WTC11 (cell line): ENCODE results near the gene TMEM17. TPM values are rescaled to one million over a fixed set of nuclear protein-coding genes. Genes with fewer than 3 reads are reported as not detected.
A peak's percentile ranks its signal among the peaks of the same experiment; 100 is the strongest.

Source experiments
- CREB1 ChIP-seq: sonication (generic); formaldehyde crosslinking; IDR thresholded peaks from 2 replicates; pipeline ENCODE4 v1.8.0; 2023; ENCODE audit warnings: mild to moderate bottlenecking, missing genetic modification reagents
- EMX1 ChIP-seq: fragments of 250-450 bp; sonication (Bioruptor Pico); IDR thresholded peaks from 2 replicates; pipeline ENCODE4 v1.8.0; 2021; ENCODE audit warnings: mild to moderate bottlenecking
- ESRRA ChIP-seq: sonication (generic); formaldehyde crosslinking; IDR thresholded peaks from 2 replicates; pipeline ENCODE4 v1.8.1; 2022; ENCODE audit warnings: mild to moderate bottlenecking, missing genetic modification reagents, borderline replicate concordance
- FOXP1 ChIP-seq: sonication (generic); formaldehyde crosslinking; IDR thresholded peaks from 2 replicates; pipeline ENCODE4 v1.8.0; 2022; ENCODE audit warnings: missing genetic modification reagents, mild to moderate bottlenecking, moderate library complexity, borderline replicate concordance
- GTF2I ChIP-seq: fragments of 250-450 bp; sonication (Bioruptor Pico); conservative IDR thresholded peaks from 2 replicates; pipeline ENCODE4 v1.4.0; 2021; ENCODE audit warnings: mild to moderate bottlenecking
- IRF2 ChIP-seq: sonication (generic); formaldehyde crosslinking; IDR thresholded peaks from 2 replicates; pipeline ENCODE4 v1.8.0; 2022; ENCODE audit warnings: low read depth, missing genetic modification reagents, borderline replicate concordance
- JAZF1 ChIP-seq: fragments of 250-450 bp; sonication (Bioruptor Pico); IDR thresholded peaks from 2 replicates; pipeline ENCODE4 v1.9.0; 2021; ENCODE audit warnings: moderate library complexity, mild to moderate bottlenecking, inconsistent platforms
- JUN ChIP-seq: sonication (generic); formaldehyde crosslinking; IDR thresholded peaks from 2 replicates; pipeline ENCODE4 v1.8.0; 2023; ENCODE audit warnings: mild to moderate bottlenecking, missing genetic modification reagents
- MYBL2 ChIP-seq: sonication (generic); formaldehyde crosslinking; IDR thresholded peaks from 2 replicates; pipeline ENCODE4 v1.8.1; 2023; ENCODE audit warnings: mild to moderate bottlenecking, moderate library complexity, missing genetic modification reagents
- NFE2L1 ChIP-seq: sonication (generic); formaldehyde crosslinking; IDR thresholded peaks from 2 replicates; pipeline ENCODE4 v1.8.1; 2023; ENCODE audit warnings: missing genetic modification reagents
- NR3C1 ChIP-seq: sonication (generic); formaldehyde crosslinking; conservative IDR thresholded peaks from 2 replicates; pipeline ENCODE4 v1.8.1; 2023; ENCODE audit warnings: low read depth, mild to moderate bottlenecking, missing genetic modification reagents
- PRRX2 ChIP-seq: fragments of 250-450 bp; sonication (Bioruptor Pico); IDR thresholded peaks from 2 replicates; pipeline ENCODE4 v1.8.0; 2021; ENCODE audit warnings: mild to moderate bottlenecking
- SP1 ChIP-seq: sonication (generic); formaldehyde crosslinking; conservative IDR thresholded peaks from 2 replicates; pipeline ENCODE4 v1.8.1; 2022; ENCODE audit warnings: missing genetic modification reagents
- TEAD1 ChIP-seq: sonication (generic); formaldehyde crosslinking; IDR thresholded peaks from 2 replicates; pipeline ENCODE4 v1.8.0; 2022; ENCODE audit warnings: mild to moderate bottlenecking, missing genetic modification reagents
- TP53 ChIP-seq: sonication (generic); formaldehyde crosslinking; IDR thresholded peaks from 2 replicates; pipeline ENCODE4 v1.8.1; 2023; ENCODE audit warnings: mild to moderate bottlenecking, missing genetic modification reagents
- ZNF263 ChIP-seq: sonication (generic); formaldehyde crosslinking; IDR thresholded peaks from 2 replicates; pipeline ENCODE4 v1.8.1; 2022; ENCODE audit warnings: low read depth, mild to moderate bottlenecking, moderate library complexity, missing genetic modification reagents
- ZNF416 ChIP-seq: fragments of 250-450 bp; sonication (Bioruptor Pico); IDR thresholded peaks from 2 replicates; pipeline ENCODE4 v1.9.0; 2021; ENCODE audit warnings: mild to moderate bottlenecking, inconsistent platforms
- ZNF423 ChIP-seq: fragments of 250-450 bp; sonication (Bioruptor Pico); IDR thresholded peaks from 2 replicates; pipeline ENCODE4 v2.1.2; 2022; ENCODE audit warnings: mild to moderate bottlenecking, moderate library complexity
- total RNA-seq: library from RNA; stranded (reverse); gene quantifications from 3 replicates; pipeline ENCODE4 v1.2.3, GENCODE V29; 2021
- TF ChIP-seq, protein P1 (sequence below): sonication (generic); formaldehyde crosslinking; IDR thresholded peaks from 2 replicates; pipeline ENCODE4 v1.8.0; 2023; ENCODE audit warnings: missing genetic modification reagents, mild to moderate bottlenecking, borderline replicate concordance
- TF ChIP-seq, protein P2 (sequence below): fragments of 250-450 bp; sonication (Bioruptor Pico); IDR thresholded peaks from 2 replicates; pipeline ENCODE4 v1.9.0; 2021; ENCODE audit warnings: moderate library complexity, mild to moderate bottlenecking, inconsistent platforms, borderline replicate concordance
- TF ChIP-seq, protein P3 (sequence below): sonication (generic); formaldehyde crosslinking; conservative IDR thresholded peaks from 2 replicates; pipeline ENCODE4 v1.8.1; 2022; ENCODE audit warnings: mild to moderate bottlenecking, missing genetic modification reagents
- TF ChIP-seq, protein P4 (sequence below): sonication (generic); formaldehyde crosslinking; IDR thresholded peaks from 2 replicates; pipeline ENCODE4 v1.8.1; 2023; ENCODE audit warnings: mild to moderate bottlenecking, missing genetic modification reagents, moderate library complexity
- TF ChIP-seq, protein P5 (sequence below): sonication (generic); formaldehyde crosslinking; IDR thresholded peaks from 2 replicates; pipeline ENCODE4 v1.8.0; 2022; ENCODE audit warnings: mild to moderate bottlenecking, missing genetic modification reagents
- TF ChIP-seq, protein P6 (sequence below): sonication (generic); formaldehyde crosslinking; IDR thresholded peaks from 2 replicates; pipeline ENCODE4 v1.8.1; 2023; ENCODE audit warnings: mild to moderate bottlenecking, missing genetic modification reagents, moderate library complexity
- TF ChIP-seq, protein P7 (sequence below): fragments of 250-450 bp; sonication (Bioruptor Pico); IDR thresholded peaks from 2 replicates; pipeline ENCODE4 v1.9.0; 2021; ENCODE audit warnings: mild to moderate bottlenecking, borderline replicate concordance
- TF ChIP-seq, protein P8 (sequence below): sonication (generic); formaldehyde crosslinking; IDR thresholded peaks from 2 replicates; pipeline ENCODE4 v1.8.1; 2022; ENCODE audit warnings: missing genetic modification reagents, borderline replicate concordance

Gene TMEM17
- total RNA-seq, 1 experiment from 2014 or later: 1.2 TPM

DNA sequence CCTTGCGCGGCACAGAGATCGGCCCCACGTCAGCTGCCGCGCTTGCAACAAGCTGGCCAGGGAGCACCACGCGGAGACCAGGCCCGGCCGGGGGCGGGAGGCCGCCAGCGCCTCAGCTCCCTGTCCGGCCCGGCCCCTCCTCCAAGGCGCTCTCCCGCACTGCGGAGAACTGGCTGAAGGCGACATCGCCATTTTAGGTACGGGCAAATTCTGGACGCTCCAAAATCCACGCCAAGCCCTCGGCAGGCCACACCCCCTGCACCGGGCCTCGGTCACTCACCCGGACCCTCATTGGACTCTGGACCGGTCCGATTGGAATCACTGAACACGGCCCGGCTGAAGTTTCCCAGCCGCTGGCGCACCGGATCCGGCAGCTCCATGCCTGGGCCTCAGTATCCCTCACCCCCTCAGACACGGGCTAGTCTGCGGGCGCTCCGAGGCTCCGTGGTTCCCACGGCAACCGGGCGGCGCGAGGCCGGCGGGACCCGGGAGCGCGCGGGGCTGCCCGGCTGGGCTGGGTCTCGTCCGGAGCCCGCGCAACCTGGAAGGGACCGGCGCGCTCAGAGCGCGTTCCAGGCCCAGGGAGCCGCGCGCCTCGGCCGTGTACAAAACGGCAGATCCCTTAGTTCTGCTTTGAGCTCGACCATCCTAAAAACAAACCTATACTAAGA lies at the start of gene TMEM17 (continued):
- TF ChIP-seq NFE2L1 (CRISPR knock-in tag) (peak; percentile 29; the same call in 1 of the 2 replicates), NR3C1 (CRISPR knock-in tag) (no peak; the same call in 1 of the 2 replicates), TP53 (CRISPR knock-in tag) (no peak), CREB1 (CRISPR knock-in tag) (no peak), PRRX2 (0 out of 2 replicates have a peak, but pooled peaks have one; percentile 42), JUN (CRISPR knock-in tag) (no peak), GTF2I (no peak), EMX1 (CRISPR knock-in tag) (no peak), IRF2 (CRISPR knock-in tag) (no peak), ZNF416 (CRISPR knock-in tag) (no peak), ESRRA (CRISPR knock-in tag) (no peak), ZNF423 (0 out of 2 replicates have a peak, but pooled peaks have one; percentile 4), JAZF1 (CRISPR knock-in tag) (no peak), ZNF263 (CRISPR knock-in tag) (peak; percentile 77; the same call in 1 of the 2 replicates), MYBL2 (0 out of 2 replicates have a peak, but pooled peaks have one; percentile 70), TEAD1 (no peak), SP1 (CRISPR knock-in tag) (peak; percentile 92), FOXP1 (CRISPR knock-in tag) (peak; percentile 70; the same call in 1 of the 2 replicates)
- TF ChIP-seq, protein P1, sequence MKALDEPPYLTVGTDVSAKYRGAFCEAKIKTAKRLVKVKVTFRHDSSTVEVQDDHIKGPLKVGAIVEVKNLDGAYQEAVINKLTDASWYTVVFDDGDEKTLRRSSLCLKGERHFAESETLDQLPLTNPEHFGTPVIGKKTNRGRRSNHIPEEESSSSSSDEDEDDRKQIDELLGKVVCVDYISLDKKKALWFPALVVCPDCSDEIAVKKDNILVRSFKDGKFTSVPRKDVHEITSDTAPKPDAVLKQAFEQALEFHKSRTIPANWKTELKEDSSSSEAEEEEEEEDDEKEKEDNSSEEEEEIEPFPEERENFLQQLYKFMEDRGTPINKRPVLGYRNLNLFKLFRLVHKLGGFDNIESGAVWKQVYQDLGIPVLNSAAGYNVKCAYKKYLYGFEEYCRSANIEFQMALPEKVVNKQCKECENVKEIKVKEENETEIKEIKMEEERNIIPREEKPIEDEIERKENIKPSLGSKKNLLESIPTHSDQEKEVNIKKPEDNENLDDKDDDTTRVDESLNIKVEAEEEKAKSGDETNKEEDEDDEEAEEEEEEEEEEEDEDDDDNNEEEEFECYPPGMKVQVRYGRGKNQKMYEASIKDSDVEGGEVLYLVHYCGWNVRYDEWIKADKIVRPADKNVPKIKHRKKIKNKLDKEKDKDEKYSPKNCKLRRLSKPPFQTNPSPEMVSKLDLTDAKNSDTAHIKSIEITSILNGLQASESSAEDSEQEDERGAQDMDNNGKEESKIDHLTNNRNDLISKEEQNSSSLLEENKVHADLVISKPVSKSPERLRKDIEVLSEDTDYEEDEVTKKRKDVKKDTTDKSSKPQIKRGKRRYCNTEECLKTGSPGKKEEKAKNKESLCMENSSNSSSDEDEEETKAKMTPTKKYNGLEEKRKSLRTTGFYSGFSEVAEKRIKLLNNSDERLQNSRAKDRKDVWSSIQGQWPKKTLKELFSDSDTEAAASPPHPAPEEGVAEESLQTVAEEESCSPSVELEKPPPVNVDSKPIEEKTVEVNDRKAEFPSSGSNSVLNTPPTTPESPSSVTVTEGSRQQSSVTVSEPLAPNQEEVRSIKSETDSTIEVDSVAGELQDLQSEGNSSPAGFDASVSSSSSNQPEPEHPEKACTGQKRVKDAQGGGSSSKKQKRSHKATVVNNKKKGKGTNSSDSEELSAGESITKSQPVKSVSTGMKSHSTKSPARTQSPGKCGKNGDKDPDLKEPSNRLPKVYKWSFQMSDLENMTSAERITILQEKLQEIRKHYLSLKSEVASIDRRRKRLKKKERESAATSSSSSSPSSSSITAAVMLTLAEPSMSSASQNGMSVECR (CRISPR knock-in tag): no peak
- TF ChIP-seq, protein P2, sequence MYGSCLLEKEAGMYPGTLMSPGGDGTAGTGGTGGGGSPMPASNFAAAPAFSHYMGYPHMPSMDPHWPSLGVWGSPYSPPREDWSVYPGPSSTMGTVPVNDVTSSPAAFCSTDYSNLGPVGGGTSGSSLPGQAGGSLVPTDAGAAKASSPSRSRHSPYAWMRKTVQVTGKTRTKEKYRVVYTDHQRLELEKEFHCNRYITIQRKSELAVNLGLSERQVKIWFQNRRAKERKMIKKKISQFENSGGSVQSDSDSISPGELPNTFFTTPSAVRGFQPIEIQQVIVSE (CRISPR knock-in tag): no peak
- TF ChIP-seq, protein P3, sequence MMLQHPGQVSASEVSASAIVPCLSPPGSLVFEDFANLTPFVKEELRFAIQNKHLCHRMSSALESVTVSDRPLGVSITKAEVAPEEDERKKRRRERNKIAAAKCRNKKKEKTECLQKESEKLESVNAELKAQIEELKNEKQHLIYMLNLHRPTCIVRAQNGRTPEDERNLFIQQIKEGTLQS (CRISPR knock-in tag): no peak
- TF ChIP-seq, protein P4, sequence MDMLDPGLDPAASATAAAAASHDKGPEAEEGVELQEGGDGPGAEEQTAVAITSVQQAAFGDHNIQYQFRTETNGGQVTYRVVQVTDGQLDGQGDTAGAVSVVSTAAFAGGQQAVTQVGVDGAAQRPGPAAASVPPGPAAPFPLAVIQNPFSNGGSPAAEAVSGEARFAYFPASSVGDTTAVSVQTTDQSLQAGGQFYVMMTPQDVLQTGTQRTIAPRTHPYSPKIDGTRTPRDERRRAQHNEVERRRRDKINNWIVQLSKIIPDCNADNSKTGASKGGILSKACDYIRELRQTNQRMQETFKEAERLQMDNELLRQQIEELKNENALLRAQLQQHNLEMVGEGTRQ (CRISPR knock-in tag): no peak
- TF ChIP-seq, protein P5, sequence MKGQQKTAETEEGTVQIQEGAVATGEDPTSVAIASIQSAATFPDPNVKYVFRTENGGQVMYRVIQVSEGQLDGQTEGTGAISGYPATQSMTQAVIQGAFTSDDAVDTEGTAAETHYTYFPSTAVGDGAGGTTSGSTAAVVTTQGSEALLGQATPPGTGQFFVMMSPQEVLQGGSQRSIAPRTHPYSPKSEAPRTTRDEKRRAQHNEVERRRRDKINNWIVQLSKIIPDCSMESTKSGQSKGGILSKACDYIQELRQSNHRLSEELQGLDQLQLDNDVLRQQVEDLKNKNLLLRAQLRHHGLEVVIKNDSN (CRISPR knock-in tag): no peak
- TF ChIP-seq, protein P6, sequence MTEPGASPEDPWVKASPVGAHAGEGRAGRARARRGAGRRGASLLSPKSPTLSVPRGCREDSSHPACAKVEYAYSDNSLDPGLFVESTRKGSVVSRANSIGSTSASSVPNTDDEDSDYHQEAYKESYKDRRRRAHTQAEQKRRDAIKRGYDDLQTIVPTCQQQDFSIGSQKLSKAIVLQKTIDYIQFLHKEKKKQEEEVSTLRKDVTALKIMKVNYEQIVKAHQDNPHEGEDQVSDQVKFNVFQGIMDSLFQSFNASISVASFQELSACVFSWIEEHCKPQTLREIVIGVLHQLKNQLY: no peak
- TF ChIP-seq, protein P7, sequence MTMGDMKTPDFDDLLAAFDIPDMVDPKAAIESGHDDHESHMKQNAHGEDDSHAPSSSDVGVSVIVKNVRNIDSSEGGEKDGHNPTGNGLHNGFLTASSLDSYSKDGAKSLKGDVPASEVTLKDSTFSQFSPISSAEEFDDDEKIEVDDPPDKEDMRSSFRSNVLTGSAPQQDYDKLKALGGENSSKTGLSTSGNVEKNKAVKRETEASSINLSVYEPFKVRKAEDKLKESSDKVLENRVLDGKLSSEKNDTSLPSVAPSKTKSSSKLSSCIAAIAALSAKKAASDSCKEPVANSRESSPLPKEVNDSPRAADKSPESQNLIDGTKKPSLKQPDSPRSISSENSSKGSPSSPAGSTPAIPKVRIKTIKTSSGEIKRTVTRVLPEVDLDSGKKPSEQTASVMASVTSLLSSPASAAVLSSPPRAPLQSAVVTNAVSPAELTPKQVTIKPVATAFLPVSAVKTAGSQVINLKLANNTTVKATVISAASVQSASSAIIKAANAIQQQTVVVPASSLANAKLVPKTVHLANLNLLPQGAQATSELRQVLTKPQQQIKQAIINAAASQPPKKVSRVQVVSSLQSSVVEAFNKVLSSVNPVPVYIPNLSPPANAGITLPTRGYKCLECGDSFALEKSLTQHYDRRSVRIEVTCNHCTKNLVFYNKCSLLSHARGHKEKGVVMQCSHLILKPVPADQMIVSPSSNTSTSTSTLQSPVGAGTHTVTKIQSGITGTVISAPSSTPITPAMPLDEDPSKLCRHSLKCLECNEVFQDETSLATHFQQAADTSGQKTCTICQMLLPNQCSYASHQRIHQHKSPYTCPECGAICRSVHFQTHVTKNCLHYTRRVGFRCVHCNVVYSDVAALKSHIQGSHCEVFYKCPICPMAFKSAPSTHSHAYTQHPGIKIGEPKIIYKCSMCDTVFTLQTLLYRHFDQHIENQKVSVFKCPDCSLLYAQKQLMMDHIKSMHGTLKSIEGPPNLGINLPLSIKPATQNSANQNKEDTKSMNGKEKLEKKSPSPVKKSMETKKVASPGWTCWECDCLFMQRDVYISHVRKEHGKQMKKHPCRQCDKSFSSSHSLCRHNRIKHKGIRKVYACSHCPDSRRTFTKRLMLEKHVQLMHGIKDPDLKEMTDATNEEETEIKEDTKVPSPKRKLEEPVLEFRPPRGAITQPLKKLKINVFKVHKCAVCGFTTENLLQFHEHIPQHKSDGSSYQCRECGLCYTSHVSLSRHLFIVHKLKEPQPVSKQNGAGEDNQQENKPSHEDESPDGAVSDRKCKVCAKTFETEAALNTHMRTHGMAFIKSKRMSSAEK: no peak
- TF ChIP-seq, protein P8, sequence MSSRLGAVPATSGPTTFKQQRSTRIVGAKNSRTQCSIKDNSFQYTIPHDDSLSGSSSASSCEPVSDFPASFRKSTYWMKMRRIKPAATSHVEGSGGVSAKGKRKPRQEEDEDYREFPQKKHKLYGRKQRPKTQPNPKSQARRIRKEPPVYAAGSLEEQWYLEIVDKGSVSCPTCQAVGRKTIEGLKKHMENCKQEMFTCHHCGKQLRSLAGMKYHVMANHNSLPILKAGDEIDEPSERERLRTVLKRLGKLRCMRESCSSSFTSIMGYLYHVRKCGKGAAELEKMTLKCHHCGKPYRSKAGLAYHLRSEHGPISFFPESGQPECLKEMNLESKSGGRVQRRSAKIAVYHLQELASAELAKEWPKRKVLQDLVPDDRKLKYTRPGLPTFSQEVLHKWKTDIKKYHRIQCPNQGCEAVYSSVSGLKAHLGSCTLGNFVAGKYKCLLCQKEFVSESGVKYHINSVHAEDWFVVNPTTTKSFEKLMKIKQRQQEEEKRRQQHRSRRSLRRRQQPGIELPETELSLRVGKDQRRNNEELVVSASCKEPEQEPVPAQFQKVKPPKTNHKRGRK (CRISPR knock-in tag): no peak
